ENCODE data around the gene SLC2A3.
"Not testable (repeated sequence)": the region's sequence is repeated elsewhere in the genome, so short reads cannot be mapped to it uniquely, and the experiment has no call there.

- TF ChIP-seq CTCF (IDR thresholded peaks at IDR 0.05; ENCODE audit: insufficient read depth, low read length); REST (IDR thresholded peaks at IDR 0.05; ENCODE audit: insufficient replicate concordance, low read depth); POLR2AphosphoS5 (IDR thresholded peaks at IDR 0.05; ENCODE audit: low read depth); GABPA (IDR thresholded peaks at IDR 0.05; ENCODE audit: low read depth): not testable (repeated sequence)
Measured at GRCh38 chr12:7944760-7945159, 8.8 kb upstream of the SLC2A3 start.

Measured in HL-60 (cell line).